ENCODE results near the gene MYL10. TPM values are rescaled to one million over a fixed set of nuclear protein-coding genes. Genes with fewer than 3 reads are reported as not detected.
"Not testable (repeated sequence)": the region's sequence is repeated elsewhere in the genome, so short reads cannot be mapped to it uniquely, and the experiment has no call there.

MYL10 gene
- polyA plus RNA-seq, 1 of the 3 experiments (the other 2 are of a cell fraction): not detected

DNA sequence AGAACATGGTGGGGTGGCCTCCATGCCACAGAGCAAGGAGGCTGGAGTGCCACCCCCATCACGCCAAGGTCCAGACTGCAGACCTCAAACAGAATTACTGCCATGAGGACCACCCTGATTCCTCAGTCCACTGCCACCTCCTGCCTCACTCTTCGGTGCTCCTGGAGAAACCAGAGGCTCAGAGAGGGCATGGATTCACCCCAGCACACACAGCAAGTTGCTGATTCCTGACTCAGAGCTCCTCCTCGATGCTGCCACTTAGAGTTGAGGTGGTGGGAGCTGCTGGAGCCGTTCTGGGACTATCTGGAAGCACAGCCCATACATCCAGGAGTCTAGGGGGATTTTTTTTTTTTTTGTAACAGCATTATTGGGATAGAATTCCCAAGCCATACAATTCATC lies 22.0 kb upstream of the MYL10 start:
- H3K79me2 ChIP-seq (ENCODE audit: insufficient read depth): no peaks in the 10 kb centered on the region
- TF ChIP-seq TCF12 (IDR thresholded peaks at IDR 0.05): no peak
- TF ChIP-seq PBX3 (IDR thresholded peaks at IDR 0.05): no peak
- no peak for TF ChIP-seq NRF1 (IDR thresholded peaks at IDR 0.05; ENCODE audit: low read depth, low read length)
- H3K4me2 ChIP-seq: peak overlapping the region; percentile 54
- H3K9ac ChIP-seq: no peak overlapping the region
- no peaks in the 10 kb centered on the region for H3F3A ChIP-seq (replicated peaks; ENCODE audit: insufficient read depth)
- H3K9me3 ChIP-seq: no peaks in the 10 kb centered on the region
- ChIA-PET CTCF (interaction anchor here (0.6 to 1.6 kb wide), 5 partner anchors 14 to 604 kb away, joined by 3 to 8 read pairs (median 3); no protein-coding TSS in a partner anchor), POLR2A (no interaction called here)
- no peaks in the 10 kb centered on the region for H3K36me3 ChIP-seq (replicated peaks in 1 of 2; ENCODE audit: control insufficient read depth in 1 of 2, insufficient read depth in 2 of 2, low read length in 1 of 2)
- H3K27ac ChIP-seq (ENCODE audit: low read depth in 2 of 2, low read length in 1 of 2): no peak overlapping the region
- no peaks in the 10 kb centered on the region for H3K27me3 ChIP-seq (ENCODE audit: insufficient read depth)
- peak overlapping the region; percentile 19; the same call in 1 of the 2 replicates for H2AFZ ChIP-seq (ENCODE audit: low read depth)
- no peaks in the 10 kb centered on the region for H3K9me2 ChIP-seq
- 46% methylated on average over 4 of the region's 4 CpGs for WGBS (ENCODE audit: low lambda C conversion rate)
- no peaks in the 10 kb centered on the region for H4K20me1 ChIP-seq (ENCODE audit: insufficient read depth)
- DNase-seq: no peak
- H3K4me1 ChIP-seq (ENCODE audit: control insufficient read depth in 1 of 2, insufficient read depth in 2 of 2, low read depth in 1 of 2, low read length in 1 of 2): no peaks in the 10 kb centered on the region
- no peak overlapping the region; a peak in 1 of 4 replicates for H3K4me3 ChIP-seq (ENCODE audit: low read depth in 2 of 2, low read length in 1 of 2)

GRCh38 chr7:101650579-101651081 lies 21.5 kb upstream of the MYL10 start:
- TF ChIP-seq RFX5 (IDR thresholded peaks at IDR 0.05; ENCODE audit: low read length): no peak

DNA sequence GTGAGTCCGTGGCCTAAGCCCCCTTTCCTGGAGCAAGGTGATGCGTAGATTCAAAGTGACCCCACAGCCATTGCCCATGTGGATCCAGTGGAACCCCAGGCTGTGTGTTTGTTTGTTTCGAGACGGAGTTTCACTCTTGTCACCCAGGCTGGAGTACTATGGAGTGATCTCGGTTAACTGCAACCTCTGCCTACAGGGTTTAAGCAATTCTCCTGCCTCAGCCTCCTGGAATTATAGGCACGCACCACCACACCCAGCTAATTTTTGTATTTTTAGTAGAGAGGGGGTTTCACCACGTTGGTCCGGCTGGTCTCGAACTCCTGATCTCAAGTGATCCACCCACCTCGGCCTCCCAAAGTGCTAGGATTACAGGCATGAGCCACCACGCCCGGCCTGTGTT lies 18.8 kb upstream of the MYL10 start:
- not testable (repeated sequence) for H3K4me3 ChIP-seq (ENCODE audit: low read depth in 2 of 2, low read length in 1 of 2); H3K36me3 ChIP-seq (replicated peaks in 1 of 2; ENCODE audit: control insufficient read depth in 1 of 2, insufficient read depth in 2 of 2, low read length in 1 of 2); H3K4me2 ChIP-seq; H3K27ac ChIP-seq (ENCODE audit: low read depth in 2 of 2, low read length in 1 of 2); H3K9me3 ChIP-seq; DNase-seq; H3K4me1 ChIP-seq (ENCODE audit: control insufficient read depth in 1 of 2, insufficient read depth in 2 of 2, low read depth in 1 of 2, low read length in 1 of 2); H3F3A ChIP-seq (replicated peaks; ENCODE audit: insufficient read depth); H3K27me3 ChIP-seq (ENCODE audit: insufficient read depth); H3K9me2 ChIP-seq; H4K20me1 ChIP-seq (ENCODE audit: insufficient read depth); H3K9ac ChIP-seq; H3K79me2 ChIP-seq (ENCODE audit: insufficient read depth); H2AFZ ChIP-seq (ENCODE audit: low read depth)
- POLR2A ChIA-PET: interaction anchor here (0.6 kb wide), 1 partner anchor 72 kb away, joined by 3 read pairs; no protein-coding TSS in a partner anchor
- CTCF ChIA-PET: interaction anchor here (1.4 to 1.5 kb wide), 2 partner anchors 23 to 140 kb away, joined by 3 to 4 read pairs; no protein-coding TSS in a partner anchor
- 82% methylated on average over 12 of the region's 12 CpGs for WGBS (ENCODE audit: low lambda C conversion rate)

More at GRCh38 chr7:101650579-101651081, 21.5 kb upstream of the MYL10 start:
- H3K79me2 ChIP-seq (ENCODE audit: insufficient read depth): no peaks in the 10 kb centered on the region
- no peaks in the 10 kb centered on the region for H3K9me2 ChIP-seq
- H3K9me3 ChIP-seq: no peaks in the 10 kb centered on the region
- no peaks in the 10 kb centered on the region for H3K27me3 ChIP-seq (ENCODE audit: insufficient read depth)
- no peak overlapping the region for H3K9ac ChIP-seq
- H3F3A ChIP-seq (replicated peaks; ENCODE audit: insufficient read depth): no peaks in the 10 kb centered on the region
- H3K4me1 ChIP-seq (ENCODE audit: control insufficient read depth in 1 of 2, insufficient read depth in 2 of 2, low read depth in 1 of 2, low read length in 1 of 2): no peaks in the 10 kb centered on the region
- CTCF ChIA-PET: interaction anchor here (0.7 to 1.6 kb wide), 4 partner anchors 15 to 232 kb away, joined by 3 to 8 read pairs (median 3); no protein-coding TSS in a partner anchor
- H3K36me3 ChIP-seq (replicated peaks in 1 of 2; ENCODE audit: control insufficient read depth in 1 of 2, insufficient read depth in 2 of 2, low read length in 1 of 2): no peaks in the 10 kb centered on the region
- H2AFZ ChIP-seq (ENCODE audit: low read depth): peak overlapping the region; percentile 19; the same call in 1 of the 2 replicates
- POLR2A ChIA-PET: no interaction called here
- 22% methylated on average over 8 of the region's 8 CpGs for WGBS (ENCODE audit: low lambda C conversion rate)
- DNase-seq: no peak
- H3K4me3 ChIP-seq (ENCODE audit: low read depth in 2 of 2, low read length in 1 of 2): no peak overlapping the region; a peak in 1 of 4 replicates
- no peak overlapping the region for H3K27ac ChIP-seq (ENCODE audit: low read depth in 2 of 2, low read length in 1 of 2)
- peak overlapping the region; percentile 54 for H3K4me2 ChIP-seq
- no peaks in the 10 kb centered on the region for H4K20me1 ChIP-seq (ENCODE audit: insufficient read depth)

- Histone ChIP-seq H3K27me3 (ENCODE audit: insufficient read depth) (no peaks in the 10 kb centered on the region), H3K4me1 (ENCODE audit: control insufficient read depth in 1 of 2, insufficient read depth in 2 of 2, low read depth in 1 of 2, low read length in 1 of 2) (no peaks in the 10 kb centered on the region), H3K27ac (ENCODE audit: low read depth in 2 of 2, low read length in 1 of 2) (no peak overlapping the region), H4K20me1 (ENCODE audit: insufficient read depth) (no peaks in the 10 kb centered on the region), H3K9me3 (no peaks in the 10 kb centered on the region), H3K36me3 (replicated peaks in 1 of 2; ENCODE audit: control insufficient read depth in 1 of 2, insufficient read depth in 2 of 2, low read length in 1 of 2) (no peaks in the 10 kb centered on the region), H2AFZ (ENCODE audit: low read depth) (no peak overlapping the region), H3K4me2 (no peak overlapping the region), H3K9ac (no peak overlapping the region), H3K9me2 (no peaks in the 10 kb centered on the region), H3K4me3 (ENCODE audit: low read depth in 2 of 2, low read length in 1 of 2) (no peak overlapping the region), H3K79me2 (ENCODE audit: insufficient read depth) (no peaks in the 10 kb centered on the region), H3F3A (replicated peaks; ENCODE audit: insufficient read depth) (no peaks in the 10 kb centered on the region)
- ChIA-PET CTCF (no interaction called here), POLR2A (no interaction called here)
- no peak for DNase-seq
- WGBS (ENCODE audit: low lambda C conversion rate): 87% methylated on average over 13 of the region's 13 CpGs
- TF ChIP-seq FOXM1 (IDR thresholded peaks at IDR 0.05; ENCODE audit: low read depth) (no peak), RAD21 (IDR thresholded peaks at IDR 0.05; ENCODE audit: low read length) (no peak), MEF2A (IDR thresholded peaks at IDR 0.05; ENCODE audit: borderline replicate concordance, low read depth) (no peak), FOSL2 (IDR thresholded peaks at IDR 0.05; ENCODE audit: borderline replicate concordance, low read depth) (no peak), ZBTB33 (IDR thresholded peaks at IDR 0.05; ENCODE audit: borderline replicate concordance, low read depth) (no peak)
Measured at GRCh38 chr7:101645951-101646350, 16.9 kb upstream of the MYL10 start.
